NCI-H2227 (cell line): ENCODE measurements around the gene TELO2.
"Not testable (repeated sequence)": the region's sequence is repeated elsewhere in the genome, so short reads cannot be mapped to it uniquely, and the experiment has no call there.

Experiments used
- DNase-seq: peaks from one replicate; lab custom pipeline; 2025; ENCODE audit not compliant: unreplicated experiment; lab: John Stamatoyannopoulos, UW

The TELO2 gene

DNA sequence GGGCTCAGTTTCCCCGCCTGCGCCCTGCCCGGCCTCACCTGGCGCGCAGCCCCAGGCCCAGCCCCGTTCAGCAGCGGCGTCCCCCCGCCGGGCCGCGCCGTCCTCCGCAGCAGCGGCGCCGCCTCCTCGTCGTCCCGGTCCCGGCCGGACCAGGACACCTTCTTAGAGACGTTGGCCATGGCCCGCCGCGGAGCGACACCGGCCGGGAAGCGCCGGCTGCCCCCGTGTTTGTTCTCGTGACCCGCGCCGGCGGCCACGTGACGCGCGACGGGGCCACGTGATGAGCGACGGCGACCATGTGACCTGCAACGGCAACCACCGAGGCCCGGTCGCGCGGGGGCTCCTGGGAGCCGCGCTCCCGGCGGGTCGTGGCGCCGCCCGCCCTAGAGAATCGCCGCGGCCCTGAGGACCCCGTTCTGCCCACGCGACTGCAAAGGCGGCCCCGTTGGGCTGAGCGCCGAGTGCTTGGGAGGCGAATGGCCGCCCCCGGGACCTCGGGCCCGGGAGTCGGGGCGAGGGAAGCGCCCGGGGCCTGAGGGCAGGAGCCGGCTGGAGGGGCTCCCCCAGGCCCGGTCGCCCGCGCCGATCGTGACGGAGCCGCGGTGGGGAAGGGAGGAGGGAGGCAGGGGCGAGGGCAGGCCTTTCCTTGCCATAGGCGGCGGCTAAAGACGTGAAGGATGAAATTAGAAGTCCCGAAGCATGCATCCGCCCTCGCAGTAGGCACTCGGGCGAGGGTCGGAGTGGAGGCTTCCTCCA, 18.2 kb upstream of the TELO2 start, which contains the start of gene CLCN7:
CLCN7 (minus strand) TSS at position 233 of the 756 bp plus-strand sequence; CDS start at position 179, 54 bp downstream.
- peak; percentile 92 for DNase-seq

DNA sequence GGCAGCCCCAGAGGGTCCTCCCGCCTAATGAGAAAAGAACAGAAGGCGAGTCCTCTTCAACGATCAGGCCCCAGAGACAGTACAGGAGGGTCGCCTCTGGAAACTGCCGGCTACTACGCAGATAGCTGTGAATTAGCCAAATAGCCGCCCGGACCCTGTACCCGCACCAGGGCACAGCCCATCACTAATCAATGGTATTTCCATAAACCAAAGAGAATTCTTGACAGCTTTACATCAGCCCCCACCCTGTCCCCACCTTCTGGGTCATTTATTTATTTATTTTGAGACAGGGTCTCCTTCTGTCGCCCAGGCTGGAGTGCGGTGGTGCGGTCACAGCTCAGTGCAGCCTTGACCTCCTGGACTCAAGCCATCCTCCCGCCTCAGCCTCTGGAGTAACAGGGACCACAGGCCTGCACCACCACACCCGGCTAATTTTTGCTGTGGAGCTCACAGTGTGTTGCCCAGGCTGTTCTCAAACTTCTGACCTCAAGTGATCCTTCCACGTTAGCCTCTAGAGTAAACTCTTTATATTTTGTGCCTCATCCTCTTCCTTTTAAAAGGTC, 17.5 kb upstream of the TELO2 start:
- DNase-seq, result no peak

- DNase-seq, result no peak
Observed at GRCh38 chr16:1477033-1477432, 16.1 kb upstream of the TELO2 start.

- not testable (repeated sequence) for DNase-seq
Observed at GRCh38 chr16:1478937-1479336, 14.2 kb upstream of the TELO2 start.

DNA sequence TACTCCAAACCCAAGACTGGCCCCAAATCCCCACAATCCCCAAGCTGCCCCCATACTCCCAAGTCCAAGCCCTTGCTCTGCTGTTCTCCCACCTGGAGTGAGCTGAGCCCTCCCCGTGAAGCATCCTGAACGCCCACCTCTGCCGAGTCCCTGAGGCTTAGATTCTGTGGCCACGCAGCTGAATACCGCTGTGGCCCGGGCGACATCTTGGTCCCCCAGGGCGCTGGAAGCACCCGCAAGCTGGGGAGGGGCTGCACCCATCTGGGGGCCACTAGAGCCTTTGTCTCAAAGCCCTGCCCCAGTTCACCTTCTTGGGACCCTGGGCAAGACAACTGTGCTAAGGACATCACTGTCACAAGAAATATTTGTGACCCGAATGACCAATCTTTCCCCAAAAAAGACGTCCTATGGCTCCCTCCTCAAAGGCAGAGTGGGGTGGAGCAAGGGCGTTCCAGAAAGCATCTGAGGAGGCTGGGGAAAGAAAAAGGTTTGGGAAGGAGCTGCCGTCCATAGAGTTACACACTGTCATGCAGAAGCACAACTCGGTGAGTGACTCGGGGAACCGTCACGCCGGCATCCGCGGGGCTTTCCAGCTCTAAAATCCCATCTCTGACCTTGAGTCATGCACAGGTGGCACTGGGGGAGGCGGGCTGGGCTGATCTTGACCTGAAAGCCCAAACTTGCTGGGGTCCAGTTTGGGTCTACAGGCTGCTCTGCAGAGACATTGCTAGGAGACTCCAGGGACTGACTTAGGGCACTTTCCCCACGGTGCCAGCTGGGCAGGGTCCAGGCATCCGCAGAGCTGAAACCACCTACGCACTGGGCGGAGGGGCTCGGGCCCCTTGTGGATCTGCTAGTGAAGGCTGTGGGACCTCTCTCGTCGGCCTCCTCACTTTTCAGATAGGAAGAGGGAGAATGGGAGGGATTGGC, 11.0 kb upstream of the TELO2 start:
- DNase-seq, result no peak

- no peak for DNase-seq
Observed at GRCh38 chr16:1485847-1486496, 7.2 kb upstream of the TELO2 start.

- no peak for DNase-seq
Observed at GRCh38 chr16:1486551-1487390, 6.4 kb upstream of the TELO2 start.

GRCh38 chr16:1487395-1488053, 5.6 kb upstream of the TELO2 start:
- DNase-seq, result no peak

- no peak for DNase-seq
Observed at GRCh38 chr16:1488054-1488601, 5.0 kb upstream of the TELO2 start.

DNA sequence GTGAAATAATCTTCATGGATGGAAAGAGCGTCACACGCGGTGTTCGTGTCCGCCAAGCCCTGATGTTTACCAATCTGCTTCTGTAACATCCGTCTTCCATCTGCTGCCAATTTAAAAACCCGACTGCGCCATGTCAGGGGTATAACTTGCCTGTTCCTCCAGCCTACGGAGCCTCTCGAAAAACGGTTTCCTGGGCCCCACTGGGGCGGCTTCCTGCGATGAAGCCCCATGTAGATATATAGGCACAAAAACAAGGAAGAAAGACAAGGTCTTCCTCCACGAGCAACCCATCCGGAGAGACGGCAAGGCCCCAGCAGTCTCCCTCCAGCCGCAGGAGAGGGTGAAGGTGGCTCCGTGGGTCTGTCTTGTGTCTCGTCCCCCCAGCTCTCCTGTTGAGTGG, 4.5 kb upstream of the TELO2 start, which contains the start of gene PTX4:
PTX4 (minus strand) TSS at position 326 of the 400 bp plus-strand sequence; CDS start at position 291, 35 bp downstream.
- DNase-seq, result no peak

- DNase-seq, result no peak
Observed at GRCh38 chr16:1489077-1489476, 4.1 kb upstream of the TELO2 start.

DNA sequence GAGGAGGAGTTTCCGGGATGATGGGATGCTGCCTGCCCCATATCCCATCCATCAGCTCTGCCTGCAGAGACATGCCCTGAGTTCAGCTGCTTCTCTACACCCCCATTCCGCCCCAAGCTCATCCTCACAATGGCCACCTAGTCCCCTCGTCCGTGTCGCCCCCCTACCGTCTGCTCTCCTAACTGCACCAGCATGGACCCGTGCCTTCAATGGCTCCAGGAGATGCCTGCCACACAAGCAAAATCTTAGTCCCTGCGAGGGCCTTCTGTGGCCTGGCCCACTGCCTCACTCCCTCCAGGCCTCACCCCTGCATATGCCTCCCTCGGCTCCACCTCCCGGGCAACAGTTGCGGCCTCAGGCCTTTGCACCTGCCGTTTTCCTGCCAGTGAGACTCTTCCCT, 1.8 kb upstream of the TELO2 start:
- no peak for DNase-seq

DNA sequence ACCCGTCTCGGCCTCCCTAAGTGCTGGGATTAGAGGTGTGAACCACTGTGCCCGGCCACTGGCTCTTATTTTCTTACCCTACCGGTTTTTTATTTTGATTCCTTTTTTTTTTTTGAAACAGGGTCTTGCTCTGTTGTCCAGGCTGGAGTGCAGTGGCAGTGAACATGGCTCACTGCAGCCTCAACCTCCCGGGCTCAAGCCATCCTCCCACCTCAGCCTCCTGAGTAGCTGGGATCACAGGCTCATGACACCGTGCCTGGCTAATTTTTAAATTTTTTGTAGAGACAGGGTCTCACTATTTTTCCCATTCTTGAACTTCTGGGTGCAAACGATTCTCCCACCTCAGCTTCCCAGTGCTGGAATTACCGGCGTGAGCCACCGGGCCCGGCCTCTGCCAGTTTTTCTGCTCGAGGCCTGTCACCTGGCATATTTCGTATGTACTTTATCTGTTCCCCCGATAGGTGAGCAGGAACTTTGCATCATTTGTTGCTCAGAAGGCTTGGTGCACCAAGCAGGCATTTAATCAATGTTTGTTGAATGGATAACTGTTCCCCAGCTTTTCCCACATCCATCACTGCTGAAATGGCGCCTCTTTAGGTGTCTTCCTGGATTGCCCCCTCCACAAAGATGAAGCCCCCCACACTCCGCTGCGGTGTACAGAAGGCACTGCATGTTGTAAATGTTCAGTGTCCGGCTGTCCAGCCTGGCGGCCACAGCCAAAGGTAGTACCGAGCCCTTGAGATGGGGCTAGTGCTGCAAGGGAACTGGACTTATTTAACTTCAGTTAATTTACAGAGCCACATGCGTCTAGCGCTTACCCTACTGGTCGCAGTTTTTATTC, 858 bp upstream of the TELO2 start:
- DNase-seq, result no peak

DNA sequence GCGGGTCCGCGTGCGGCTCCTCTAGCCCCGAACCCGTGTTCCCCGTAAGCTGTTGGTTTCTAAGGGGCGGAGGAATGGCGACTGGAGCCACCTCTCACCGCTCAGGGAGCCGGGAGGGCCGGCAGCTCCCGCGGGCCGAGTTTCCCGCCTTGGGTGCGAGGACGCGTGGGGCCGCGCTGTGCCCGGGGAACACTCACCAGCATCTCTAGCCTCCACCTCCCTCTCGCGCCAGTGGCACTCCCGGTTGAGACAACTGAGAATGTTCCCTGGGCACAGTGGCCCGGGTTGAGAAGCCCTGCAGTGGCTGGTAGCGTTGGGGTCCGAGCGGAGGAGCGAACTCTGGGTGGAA, 560 bp downstream of the TELO2 start:
- DNase-seq, result peak; percentile 56

- DNase-seq, result peak; percentile 74
Observed at GRCh38 chr16:1494129-1494640, 1.0 kb downstream of the TELO2 start.

DNA sequence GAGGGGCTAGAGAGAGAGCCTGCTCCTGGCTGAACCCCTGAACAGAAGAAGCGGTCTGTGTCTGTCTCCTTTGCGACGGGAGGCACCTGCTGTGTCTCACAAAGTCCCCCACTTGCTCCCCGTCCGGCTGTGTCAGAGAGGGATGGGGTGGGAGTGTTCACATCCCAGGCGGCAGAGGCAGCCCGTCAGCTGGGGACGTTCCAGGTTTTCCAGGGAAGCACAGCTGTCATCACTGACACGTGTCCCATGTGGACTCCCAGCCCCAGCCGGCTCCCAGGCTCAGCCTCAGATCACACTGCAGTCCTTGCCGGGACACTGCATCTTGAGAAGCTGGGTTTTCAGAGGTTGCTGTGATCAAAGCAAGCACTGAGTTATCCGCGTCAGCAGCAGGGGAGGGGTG, 1.6 kb downstream of the TELO2 start:
- no peak for DNase-seq

- DNase-seq, result no peak
Observed at GRCh38 chr16:1495211-1495888, 2.2 kb downstream of the TELO2 start.

DNA sequence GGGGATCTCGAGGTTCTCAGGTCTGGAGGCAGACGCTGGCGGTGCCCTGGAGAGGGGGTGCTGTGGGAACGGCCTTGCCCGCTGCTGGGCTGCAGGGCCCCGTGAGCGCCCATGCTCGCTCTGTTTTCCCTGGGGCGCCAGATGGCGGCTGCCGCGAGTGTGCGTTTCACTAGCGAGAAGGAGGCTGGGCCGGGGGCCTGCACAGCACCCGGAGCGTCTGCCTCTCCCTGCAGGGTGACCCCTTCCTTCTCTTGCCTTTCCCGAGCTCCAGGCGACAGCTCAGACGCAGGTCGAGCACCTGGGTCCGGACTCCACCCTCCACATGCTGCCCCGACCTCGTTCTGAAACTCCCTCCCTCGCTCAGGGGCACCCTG, 2.7 kb downstream of the TELO2 start:
- no peak for DNase-seq
